Measurements from ENCODE around the gene MPPED2.

Gene MPPED2

DNA sequence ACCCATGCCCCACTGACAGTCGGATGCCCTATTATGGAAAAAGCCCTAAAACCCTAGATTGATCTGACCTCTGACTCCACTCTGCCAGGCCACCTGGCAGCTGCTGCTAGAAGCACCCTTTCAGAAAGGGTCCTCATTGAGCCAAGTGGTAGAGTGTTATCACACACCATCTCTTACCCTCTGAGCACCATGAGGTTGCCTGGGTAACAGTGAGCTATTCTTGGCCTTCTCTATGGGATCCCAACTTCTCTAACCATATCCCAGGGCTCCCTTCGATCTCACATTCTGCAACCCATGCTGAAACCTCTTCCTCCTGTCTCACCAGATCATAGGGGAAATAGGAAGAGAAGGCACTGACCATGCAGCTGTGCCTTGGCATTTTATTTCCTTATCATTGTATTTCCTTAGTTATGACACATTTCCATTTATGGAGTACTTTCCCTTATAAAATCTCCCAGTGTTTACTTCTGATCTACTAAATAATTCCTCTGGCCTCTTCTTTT, 52.7 kb downstream of the MPPED2 start:
- no peak for DNase-seq (ENCODE audit: low spot score)

DNA sequence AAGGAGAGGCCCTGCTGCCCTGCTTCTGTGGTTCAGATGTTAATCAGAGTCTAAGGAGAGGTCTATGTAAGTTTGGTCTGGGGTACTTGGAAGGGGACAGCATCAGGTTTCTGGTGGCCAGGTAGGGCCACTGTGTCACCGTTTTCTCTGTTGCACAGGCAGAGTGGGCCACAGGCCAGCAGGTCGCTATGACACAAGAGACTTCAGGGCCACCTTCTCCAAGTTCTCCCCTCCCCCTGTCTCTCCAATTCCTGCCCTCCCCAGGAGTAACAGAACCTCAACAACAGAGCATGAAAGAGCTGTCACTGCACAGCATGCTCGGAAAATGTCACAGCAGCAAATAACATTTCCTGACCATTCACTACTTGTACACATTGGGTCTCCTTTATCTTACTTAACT, 58.6 kb downstream of the MPPED2 start:
- no peak for DNase-seq (ENCODE audit: low spot score)

DNA sequence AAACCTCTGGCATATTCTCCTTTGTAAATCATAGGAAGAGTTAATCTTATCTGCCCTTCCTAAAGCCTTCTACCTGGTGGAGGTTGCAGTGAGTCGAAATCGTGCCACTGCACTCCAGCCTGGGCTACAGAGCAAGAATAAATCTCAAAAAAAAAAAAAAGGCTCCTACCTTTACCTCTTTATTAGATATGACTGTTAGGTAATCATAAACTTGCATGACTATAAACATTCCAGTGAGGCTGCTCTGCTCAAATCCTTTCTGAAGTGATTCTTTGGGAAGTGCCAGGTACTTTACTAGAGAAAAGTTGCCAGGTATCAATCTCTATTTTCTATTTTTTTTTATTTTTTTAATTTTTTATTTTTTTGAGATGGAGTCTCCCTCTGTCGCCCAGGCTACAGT, 59.6 kb downstream of the MPPED2 start:
- DNase-seq (ENCODE audit: low spot score), result no peak

DNA sequence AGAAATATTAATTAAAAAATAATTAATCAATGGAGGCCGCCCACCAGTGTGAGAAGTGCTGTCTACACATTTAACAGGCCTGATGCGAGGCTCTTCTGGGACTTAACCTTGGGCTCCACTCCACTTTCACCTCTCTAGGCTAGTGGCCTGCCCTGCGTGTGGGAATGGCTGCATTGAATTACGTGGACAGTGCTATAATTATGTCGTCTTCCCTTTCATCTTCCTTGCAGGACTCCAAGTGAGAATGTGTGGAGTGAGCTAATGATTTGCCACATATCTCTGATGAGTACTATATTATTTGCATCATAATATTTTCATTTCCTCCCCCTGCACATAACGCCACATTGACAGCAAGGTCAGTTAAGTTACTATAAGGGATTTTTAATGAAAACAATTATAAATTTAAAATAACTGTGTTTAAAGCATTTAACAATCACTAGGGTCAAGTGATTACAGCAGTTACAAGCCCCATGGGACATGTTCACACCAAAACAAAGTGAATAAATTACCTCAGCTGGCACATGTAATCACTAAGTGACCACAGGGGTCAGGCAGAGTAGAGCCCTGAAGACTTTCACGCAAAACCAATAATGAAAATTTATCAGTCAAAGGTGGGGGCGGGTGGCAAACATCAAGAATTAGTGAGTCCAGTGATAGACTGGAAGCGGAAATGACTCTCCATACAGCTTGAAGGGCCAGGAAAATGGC, 63.5 kb downstream of the MPPED2 start:
- DNase-seq (ENCODE audit: low spot score), result no peak

DNA sequence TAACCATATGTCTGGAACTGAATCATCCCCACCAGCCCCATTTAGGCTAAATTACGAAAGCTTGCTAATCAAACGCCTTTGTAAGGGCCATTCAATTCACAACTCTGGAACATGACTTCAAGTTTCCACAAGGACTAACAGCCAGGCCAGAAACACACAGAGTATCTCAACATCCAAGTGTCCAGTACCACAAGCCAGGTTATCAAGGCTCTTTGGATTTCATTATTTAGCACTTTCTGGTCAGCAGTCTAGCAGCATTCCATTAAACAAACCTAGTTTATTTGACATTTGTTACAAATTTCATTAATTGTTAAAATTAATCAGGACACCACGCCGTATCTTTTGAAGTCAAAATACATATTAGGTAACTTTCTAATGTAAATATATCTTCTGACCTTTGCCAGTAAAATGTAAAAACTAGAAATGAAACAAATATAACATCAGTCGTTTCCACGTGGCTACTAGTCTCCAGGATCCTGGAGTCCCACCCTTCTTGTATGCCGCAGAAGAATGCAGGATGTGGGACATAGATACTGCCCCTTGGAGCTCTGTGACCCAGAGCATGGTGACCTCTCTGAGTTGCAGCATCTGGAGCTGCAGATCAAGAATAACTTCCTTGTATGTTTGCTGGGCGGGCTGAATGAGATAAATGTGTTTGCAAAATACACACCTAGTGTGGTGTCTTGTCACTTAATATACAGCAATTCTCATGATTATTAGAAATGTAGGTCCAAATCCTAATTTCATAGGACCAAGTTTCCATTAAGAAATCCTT, 64.7 kb downstream of the MPPED2 start:
- no peak for DNase-seq (ENCODE audit: low spot score)

DNA sequence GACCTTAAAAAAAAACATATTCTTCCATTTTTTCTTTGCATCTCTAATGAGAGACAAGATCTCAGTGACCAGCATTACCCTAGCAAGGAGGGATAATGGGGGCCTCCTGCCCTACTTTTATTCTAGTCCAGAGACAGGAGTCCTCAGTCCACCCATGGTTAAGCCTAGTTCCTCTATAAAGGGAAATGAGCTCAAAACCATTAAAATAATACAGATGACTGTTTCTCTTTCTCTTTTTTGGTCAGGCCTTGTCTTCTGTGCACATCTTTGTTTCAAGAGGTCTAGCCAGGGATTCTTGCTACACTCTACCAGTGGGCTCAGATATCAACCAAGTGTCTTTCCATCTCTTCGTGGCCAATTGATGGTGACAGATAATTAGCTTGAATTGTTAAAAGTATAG, 73.1 kb downstream of the MPPED2 start:
- no peak for DNase-seq (ENCODE audit: low spot score)

DNA sequence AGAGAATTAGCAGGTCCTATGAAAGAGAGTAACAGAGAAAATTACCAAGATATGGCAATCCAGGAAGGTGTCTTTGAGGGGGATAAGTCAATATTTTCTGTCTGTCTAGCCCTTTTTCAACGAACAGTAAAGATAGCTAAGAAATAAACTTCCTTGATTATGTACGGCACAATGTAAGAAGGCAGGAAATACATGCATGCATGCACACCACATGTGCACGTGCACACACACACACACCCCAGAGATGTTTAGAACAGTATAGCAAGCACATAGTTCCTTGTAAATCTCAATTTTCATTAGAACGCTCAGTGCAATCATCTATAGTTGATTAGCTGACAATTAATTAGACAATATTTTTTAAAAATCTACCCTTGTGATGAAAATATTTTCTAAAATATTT, 74.7 kb downstream of the MPPED2 start:
- no peak for DNase-seq (ENCODE audit: low spot score)

DNA sequence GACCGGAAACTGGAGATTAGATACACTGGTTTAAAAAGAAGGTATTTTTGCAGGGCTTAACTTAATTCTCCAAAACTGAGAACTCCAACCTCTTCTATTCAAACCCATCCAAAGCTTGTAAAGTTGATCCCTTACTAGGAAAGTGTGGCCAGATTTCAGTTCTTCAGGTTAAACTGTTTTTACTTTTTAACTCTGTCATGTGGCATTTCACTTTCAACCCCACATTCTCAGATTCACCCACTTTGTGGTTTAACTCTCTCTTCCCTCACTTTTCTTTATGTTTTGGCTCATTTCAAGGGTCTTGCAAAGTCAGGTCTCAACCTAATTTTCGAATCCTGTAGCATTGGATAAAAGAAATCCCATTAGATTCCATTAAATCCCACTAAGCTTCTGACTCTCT, 75.4 kb downstream of the MPPED2 start:
- DNase-seq (ENCODE audit: low spot score), result no peak

DNA sequence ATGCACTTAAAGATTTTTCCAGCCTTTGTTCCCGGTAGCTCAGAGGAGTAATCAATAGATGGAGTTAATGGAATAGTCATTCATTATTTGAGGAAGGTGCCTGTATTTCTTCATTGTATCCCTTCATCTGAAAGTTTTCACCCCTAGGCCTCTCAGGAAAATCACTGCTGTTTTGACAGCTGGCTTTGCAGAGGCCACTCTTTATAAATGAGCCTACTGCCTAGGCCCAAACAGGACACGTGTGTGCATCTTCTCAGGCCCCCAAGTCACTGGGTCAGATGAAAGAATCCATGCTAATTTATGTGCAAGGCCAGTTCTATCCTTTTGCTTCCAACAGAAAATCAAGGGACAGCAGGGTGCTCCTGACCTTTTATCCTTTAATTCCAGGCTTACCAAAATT, 76.8 kb downstream of the MPPED2 start:
- DNase-seq (ENCODE audit: low spot score), result no peak

DNA sequence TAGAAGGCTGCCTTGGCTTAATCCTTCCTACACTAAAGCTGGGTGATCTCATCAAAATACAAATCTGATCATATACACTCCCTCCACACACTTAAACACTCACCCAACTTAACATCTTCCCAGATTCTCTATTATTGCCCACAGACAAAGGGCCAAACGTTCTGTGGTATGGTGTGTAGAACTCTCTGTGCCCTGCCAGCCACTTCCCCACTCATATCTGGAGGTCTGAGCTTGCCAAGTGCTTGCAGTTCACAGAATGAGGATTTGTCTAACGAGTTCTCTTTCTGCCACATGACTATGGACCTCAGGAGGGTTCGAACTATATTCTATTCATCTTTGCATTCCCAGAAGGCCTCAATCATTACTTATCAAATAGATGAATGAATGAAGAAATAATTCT, 77.6 kb downstream of the MPPED2 start:
- DNase-seq (ENCODE audit: low spot score), result no peak

DNA sequence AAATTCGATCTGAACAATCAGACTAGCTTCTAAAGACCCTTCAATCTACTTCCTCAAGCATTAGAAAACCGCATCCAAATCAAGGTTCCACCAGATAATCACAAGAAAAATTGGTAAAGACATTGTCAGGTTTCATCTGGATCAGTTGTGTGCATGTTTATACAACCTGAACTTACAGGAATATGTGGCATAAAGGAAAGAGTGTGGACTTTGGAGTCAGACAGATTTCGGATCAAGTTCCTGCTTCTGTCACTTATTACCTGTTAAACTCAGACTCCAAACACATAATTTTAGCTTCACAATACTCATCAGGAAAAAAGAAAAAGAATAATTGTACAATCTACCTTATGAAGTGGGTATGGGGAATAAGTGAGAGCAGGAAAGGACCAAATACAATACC, 80.5 kb downstream of the MPPED2 start:
- no peak for DNase-seq (ENCODE audit: low spot score)

DNA sequence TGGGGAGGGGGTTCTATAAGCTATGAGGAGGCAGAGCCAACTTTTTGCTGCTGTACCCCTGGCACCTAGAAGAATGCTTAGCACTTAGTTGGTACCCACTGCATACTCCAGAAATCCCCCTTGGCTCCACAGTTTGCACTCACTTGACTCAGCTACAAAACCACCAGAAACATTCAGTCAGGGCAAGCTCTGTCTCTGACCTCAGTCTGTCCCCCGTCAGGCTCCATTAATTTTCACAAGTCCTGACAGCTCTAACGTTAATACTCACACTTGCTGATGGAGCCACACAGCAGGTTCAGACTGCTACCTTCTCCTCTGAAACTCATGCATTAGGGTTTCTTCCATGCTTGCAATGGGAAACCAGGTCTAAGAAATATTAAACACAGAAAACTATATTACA, 81.7 kb downstream of the MPPED2 start:
- DNase-seq (ENCODE audit: low spot score), result no peak

DNA sequence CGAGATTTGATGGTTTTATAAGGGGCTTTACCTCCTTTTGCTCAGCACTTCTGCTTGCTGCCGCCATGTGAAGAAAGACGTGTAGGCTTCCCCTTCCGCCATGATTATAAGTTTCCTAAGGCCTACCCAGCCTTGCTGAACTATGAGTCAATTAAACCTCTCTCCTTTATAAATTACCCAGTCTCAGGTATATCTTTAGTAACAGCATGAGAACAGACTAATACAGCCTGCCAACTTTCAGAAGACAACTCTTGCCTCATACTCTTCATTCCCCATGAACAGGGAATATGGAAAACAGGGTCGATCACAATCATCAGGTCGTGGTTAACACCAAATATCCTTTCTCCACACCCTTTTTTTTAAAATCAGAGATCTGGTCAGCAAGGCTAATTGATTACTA, 83.0 kb downstream of the MPPED2 start:
- no peak for DNase-seq (ENCODE audit: low spot score)

DNA sequence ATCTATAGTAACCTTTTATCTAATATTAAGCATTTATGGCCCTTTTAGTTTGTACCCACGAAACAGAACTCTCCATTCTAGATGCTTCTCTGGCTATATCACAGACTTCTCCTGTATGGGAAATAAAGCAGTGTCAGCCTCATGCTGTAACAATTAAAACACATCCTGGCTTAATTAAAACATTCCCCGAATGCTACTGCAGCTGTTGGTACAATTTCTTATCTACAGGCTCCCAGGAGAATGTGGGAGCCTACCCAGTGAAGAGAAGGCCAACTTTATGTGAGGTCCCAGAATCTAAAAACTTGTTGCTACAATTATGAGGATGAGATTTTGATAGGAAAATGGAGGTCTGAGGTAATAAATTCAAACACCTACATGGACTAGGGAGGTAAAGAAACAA, 83.8 kb downstream of the MPPED2 start:
- DNase-seq (ENCODE audit: low spot score), result no peak

DNA sequence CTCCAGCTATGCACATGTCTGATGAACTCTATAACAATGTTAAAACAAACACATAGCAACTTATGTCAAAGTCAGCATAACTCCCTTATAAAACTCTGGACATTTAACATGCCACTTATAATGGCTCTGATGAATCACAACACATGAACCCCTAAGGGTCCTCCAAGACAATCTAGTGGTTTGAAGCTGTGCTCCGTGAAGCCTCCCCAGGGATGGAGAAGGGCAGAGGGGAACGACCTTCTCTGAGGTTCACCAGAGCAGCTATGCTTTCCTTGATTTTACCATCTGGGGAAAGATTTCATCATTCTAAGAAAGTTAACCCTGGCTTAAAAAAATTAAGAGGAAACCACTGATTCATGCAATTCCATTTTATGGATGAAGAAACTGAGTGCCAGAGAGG, 84.4 kb downstream of the MPPED2 start:
- no peak for DNase-seq (ENCODE audit: low spot score)

DNA sequence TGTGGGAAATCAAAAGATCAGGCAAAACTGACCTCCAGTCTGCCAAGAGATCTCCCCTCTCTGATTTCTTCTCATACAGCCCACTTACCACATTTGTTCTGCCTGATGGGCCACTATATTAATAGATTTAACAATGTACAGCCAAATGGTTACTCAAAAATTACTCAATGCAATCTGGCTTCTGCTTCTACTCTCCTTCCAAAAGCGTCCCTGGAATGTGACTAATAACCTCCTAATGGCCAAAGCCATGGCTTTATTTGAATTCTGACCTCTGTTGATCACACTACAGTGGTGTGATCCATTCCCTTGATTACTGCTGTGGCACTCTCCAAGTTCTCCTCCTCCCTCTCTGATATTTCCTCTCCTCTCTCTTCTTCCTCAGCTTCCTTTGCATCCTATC, 86.2 kb downstream of the MPPED2 start:
- no peak for DNase-seq (ENCODE audit: low spot score)

DNA sequence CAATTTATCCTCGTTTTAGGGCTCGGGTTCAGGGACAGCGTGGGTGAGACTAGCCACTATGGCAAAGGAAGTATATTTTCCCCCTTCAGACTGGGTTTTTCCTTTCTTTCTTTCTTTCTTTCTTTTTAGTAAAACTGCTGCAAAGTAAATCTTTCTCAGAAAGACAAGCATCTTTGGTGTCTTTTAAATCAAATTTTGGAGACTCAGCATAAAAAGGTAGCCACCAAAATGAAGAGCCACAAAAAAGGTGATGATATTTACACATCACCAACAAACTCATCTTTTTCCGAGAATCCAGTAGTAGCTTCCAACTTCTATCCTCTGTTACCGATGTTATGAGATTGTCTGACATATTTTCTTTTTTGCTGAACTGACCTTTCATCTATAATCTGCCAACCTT, 88.6 kb downstream of the MPPED2 start:
- DNase-seq (ENCODE audit: low spot score), result no peak

DNA sequence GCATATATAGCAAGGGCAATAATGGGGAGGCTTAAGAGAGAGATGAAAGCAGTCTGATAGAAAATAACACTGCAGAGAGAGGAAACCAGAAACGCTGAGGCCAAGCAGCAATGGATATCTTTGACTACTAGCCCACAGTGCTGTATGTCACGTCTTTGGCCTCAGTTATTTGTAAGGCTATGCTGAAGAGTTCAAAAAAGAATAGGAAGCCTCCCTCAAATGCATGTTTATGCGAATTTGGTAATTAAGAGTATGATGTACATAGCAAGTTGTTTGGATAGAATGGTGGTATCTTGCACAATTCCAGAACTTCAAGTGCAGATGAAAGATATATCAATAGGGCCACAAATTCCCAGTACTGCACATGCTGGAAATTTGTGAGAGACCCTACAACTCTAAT, 89.2 kb downstream of the MPPED2 start:
- DNase-seq (ENCODE audit: low spot score), result no peak

DNA sequence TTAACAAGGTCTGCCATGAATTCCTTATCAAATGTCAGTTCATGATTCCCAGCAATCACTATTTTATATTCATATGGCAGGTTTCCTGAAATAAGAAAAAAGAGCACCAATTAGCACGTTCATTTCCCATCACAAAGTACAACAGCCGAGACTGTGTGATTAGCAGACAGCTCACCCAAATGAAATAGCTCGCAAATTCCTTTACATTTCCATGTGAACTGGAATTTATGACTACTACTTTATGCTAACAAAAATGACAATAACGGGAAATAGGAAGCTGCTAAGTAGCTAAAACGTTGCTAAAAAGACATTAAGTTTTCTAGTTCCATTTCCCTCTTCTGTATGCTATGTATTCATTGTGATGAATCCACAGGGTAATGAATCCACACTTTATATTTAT, 90.7 kb downstream of the MPPED2 start:
- no peak for DNase-seq (ENCODE audit: low spot score)

DNA sequence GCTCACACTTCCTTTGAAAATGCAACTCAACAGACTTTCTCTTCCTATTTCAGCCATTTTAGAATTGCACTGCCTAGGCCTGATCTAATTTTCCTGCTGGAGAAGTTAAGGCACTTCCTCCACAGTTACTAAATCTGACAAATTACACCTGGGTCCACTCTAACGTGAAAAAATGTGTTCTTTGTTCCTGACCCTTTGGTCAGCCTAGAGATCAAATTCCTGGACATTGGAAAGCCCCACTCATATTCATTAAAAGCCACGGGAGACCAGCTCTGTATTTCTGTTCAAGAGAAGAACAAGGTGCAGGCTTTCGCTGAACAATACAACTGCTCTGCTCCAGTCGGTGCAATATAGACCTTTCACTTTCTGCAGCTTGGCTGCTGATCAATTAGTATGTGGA, 96.6 kb downstream of the MPPED2 start:
- DNase-seq (ENCODE audit: low spot score), result no peak

DNA sequence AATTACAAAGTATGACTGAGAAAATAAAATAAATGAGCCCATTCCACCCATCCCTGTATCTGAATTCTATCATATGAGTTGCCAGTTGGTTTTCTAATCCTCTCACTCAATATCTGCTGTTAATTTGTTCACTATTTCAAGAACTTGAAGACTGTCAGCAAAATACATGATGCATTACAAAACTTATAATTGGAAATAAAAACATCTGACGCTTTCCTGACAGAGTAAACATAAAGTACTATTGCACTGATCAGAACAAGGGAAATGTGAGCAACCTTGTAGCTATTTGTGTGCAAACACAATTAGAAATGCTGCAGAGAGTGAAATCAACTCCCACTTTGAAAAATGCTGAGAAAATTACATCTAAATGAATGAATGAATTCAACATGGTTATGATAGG, 97.1 kb downstream of the MPPED2 start:
- DNase-seq (ENCODE audit: low spot score), result no peak

DNA sequence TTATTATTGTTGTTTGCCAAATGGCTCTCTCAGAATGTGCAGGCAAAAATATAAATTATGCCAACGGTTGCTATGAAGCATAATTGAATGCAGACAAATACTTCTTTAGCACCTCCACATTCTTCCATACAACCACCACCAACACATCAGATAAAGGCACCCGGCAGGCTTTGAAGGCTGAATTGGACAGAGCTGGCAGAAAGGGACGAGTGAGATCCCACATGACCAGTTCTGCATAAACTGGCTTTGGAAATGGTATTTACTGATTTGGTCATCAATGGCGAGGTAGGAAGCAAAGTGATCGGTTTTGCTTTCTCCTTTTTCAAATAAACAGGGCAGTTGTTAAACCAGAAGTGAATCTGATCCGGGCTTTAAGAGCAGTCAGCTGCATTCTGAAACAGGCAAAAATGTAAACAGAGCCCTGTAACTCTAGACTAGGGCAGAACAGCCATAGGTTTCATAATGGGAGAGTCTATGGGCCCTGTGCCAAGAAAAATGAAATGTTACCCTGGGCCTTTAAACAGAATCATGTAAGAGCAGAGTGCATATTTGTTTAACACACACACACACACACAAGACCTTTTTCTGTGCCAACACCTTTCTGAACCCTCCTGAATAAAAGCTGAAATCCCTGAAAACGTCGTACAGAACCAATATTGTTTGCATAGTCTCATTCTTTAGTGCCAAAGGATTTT, 97.7 kb downstream of the MPPED2 start:
- DNase-seq (ENCODE audit: low spot score), result no peak
